GM18873 (cell line): ENCODE results near the gene FPGS.

Experiments
- ATAC-seq: cut with Tn5 transposase; IDR thresholded peaks from one replicate; pipeline ENCODE4 v1.9.1; 2021; ENCODE audit warnings: mild to moderate bottlenecking, moderate library complexity, moderate number of reproducible peaks; ENCODE audit not compliant: unreplicated experiment, low FRiP score

FPGS gene

DNA sequence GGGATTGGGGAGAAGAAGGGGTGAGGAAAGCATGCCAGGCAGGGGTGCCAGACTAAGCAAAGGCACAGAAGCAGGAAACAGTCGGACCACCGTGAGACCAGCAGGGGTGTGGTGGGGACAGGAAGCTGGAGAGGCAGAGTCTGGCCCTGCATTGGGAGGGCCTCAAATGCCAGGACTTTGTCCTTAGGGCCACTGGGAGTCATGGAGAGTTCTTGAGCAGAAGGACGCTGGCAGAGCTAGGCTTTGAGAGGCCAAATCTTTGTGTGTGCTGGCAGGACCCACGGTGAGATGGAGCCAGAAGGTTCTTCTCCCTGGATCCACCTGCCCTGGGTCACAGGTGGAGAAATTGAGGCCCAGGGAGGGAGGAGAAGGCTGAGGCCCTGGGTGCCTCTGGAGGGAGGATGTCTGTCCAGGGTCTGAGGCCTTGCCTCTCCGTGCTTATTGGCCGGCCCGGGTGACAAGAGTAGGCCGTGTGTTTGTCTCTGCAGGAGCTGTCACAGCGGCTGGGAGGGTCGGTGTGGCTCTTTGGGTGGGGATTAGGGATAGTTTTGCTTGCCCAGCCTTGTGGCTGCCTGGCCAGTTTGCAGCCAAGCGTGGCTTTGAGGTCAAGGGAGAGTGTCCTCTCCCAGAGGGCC lies 53.5 kb downstream of the FPGS start:
- ATAC-seq: no peak

DNA sequence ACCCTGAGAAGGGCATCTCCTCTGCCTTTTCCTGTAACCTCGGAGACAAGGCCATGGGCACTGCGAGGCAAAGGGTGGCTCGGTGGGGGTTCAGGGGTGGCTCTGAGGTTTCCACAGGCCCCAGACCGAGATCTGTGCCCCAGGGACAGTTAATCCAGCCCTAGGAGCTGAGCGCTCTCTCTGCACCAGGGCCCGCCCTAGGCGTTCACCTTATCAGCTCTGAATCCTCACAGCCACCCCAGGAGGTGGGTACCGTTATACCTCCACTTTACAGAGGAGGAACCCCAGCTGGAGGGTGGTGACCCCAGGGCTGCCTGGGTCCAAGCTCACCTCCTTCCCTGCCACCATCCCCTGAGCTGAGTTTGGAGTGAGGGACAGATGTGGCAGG lies 54.0 kb downstream of the FPGS start:
- ATAC-seq: no peak

DNA sequence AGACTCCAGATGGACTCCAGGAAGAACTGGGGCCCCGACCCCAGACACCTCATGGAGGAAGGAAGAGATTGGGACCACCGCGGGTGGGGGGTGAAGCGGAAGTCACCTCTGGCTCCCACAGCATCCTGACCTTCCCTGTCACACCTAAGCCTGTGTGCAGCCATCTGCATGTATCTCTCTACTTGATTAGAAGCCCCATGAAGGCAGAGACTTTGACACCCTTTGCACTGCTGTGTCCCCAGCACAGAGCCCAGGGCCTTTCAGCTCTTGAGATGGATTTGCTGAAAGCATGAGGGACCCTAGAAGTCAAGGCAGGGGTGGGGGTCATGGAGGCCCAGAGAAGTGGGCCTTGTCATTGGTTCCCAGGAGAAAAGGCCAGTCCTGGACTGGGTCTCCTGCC lies 54.6 kb downstream of the FPGS start:
- ATAC-seq: no peak

DNA sequence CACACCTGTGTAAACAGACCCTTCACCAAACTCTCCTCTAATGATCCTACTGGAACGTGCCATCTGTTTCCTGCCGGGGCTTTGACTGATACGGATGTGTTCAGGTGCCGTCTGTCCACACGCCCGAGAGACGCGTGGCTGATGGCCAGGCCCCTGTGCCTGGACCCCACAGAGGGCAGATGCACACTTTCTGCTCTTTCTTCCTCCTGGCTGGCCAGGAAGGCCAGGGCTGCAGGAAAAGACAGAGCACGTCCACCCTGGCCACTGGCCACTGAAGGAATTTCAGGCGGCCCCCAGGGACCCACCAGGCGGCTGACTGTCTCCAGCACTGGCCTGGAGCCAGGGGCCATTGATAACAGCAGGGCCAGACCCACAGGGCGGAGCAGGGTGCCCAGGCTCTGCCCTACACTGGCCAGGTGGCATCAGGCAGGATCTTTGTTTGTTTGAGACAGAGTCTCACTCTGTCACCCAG lies 55.4 kb downstream of the FPGS start:
- no peak for ATAC-seq

DNA sequence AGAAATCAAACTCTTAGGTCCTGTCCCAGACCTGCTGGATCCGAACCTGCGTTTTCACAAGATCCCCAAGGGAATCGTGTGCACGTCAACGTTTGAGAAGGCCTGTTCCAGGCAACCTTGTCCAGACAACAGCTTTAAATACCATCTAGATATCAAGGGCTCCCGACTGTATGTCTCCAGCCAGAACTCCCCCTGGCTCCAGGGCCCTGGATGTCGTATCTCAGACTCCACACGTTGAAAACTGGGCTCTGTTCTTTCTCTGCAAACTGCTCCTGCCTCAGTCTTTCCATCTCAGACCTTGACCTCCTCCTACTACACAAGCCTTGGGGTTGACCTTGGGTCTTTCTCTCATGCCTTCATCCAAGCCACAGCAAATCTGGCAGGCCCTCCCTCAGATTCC lies 57.6 kb downstream of the FPGS start:
- ATAC-seq: no peak

- no peak for ATAC-seq
These were observed 58.1 kb downstream of the FPGS start for GRCh38 chr9:127860779-127861178.

GRCh38 chr9:127862075-127863011 lies 59.7 kb downstream of the FPGS start:
- ATAC-seq: no peak

DNA sequence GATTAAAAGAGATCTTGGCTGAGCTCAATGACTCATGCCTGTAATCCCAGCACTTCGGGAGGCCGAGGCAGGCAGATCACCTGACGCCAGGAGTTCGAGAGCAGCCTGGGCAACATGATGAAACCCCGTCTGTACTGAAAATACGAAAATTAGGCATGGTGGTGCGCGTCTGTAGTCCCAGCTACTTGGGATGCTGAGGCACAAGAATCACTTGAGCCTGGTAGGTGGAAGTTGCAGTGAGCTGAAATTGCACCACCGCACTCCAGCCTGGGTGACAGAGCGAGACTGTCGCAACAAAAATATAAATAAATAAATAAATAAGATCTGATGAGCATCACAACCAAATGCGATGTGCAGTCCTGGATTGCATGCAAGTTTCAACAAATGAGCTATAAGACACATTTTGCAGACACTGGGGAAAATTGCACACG lies 60.5 kb downstream of the FPGS start:
- ATAC-seq: no peak
